NCI-H226 (cell line): Measurements from ENCODE around the gene COCH.
"Not testable (repeated sequence)": the region's sequence is repeated elsewhere in the genome, so short reads cannot be mapped to it uniquely, and the experiment has no call there.

Experiments
- DNase-seq: peaks from one replicate; pipeline ENCODE4 v3.0.0-alpha.2; 2015

Gene COCH

GRCh38 chr14:30876692-30877091 lies 2.3 kb downstream of the COCH start:
- no peak for DNase-seq

- no peak for DNase-seq
Measured at GRCh38 chr14:30882431-30882830, 8.1 kb downstream of the COCH start.

- DNase-seq = no peak
Measured at GRCh38 chr14:30883508-30884294, 9.3 kb downstream of the COCH start.

- DNase-seq = no peak
Measured at GRCh38 chr14:30884901-30885300, 10.5 kb downstream of the COCH start.

- DNase-seq = no peak
Measured at GRCh38 chr14:30885840-30886740, 11.7 kb downstream of the COCH start.

- DNase-seq = no peak
Measured at GRCh38 chr14:30888480-30889243, 14.3 kb downstream of the COCH start.

GRCh38 chr14:30889244-30889594 lies 14.9 kb downstream of the COCH start:
- no peak for DNase-seq

- no peak for DNase-seq
Measured at GRCh38 chr14:30893819-30894218, 19.5 kb downstream of the COCH start.

- DNase-seq = no peak
Measured at GRCh38 chr14:30894923-30895515, 20.7 kb downstream of the COCH start.

GRCh38 chr14:30896435-30896834 lies 22.1 kb downstream of the COCH start:
- DNase-seq = no peak

- not testable (repeated sequence) for DNase-seq
Measured at GRCh38 chr14:30897121-30897520, 22.8 kb downstream of the COCH start.

- DNase-seq = no peak
Measured at GRCh38 chr14:30903285-30904124, 29.1 kb downstream of the COCH start.

GRCh38 chr14:30906752-30907658 lies 32.6 kb downstream of the COCH start:
- no peak for DNase-seq

- DNase-seq = no peak
Measured at GRCh38 chr14:30907659-30908057, 33.3 kb downstream of the COCH start.

- no peak for DNase-seq
Measured at GRCh38 chr14:30908826-30909225, 34.5 kb downstream of the COCH start.

- no peak for DNase-seq
Measured at GRCh38 chr14:30914812-30915211, 40.5 kb downstream of the COCH start.

GRCh38 chr14:30915596-30915995 lies 41.2 kb downstream of the COCH start:
- DNase-seq = no peak

- no peak for DNase-seq
Measured at GRCh38 chr14:30921305-30921704, 46.9 kb downstream of the COCH start.

GRCh38 chr14:30921788-30922187 lies 47.4 kb downstream of the COCH start:
- no peak for DNase-seq

- DNase-seq = no peak
Measured at GRCh38 chr14:30925254-30925653, 50.9 kb downstream of the COCH start.

GRCh38 chr14:30928462-30928861 lies 54.1 kb downstream of the COCH start:
- no peak for DNase-seq
